ENCODE data around the gene DGKZ.

DNA sequence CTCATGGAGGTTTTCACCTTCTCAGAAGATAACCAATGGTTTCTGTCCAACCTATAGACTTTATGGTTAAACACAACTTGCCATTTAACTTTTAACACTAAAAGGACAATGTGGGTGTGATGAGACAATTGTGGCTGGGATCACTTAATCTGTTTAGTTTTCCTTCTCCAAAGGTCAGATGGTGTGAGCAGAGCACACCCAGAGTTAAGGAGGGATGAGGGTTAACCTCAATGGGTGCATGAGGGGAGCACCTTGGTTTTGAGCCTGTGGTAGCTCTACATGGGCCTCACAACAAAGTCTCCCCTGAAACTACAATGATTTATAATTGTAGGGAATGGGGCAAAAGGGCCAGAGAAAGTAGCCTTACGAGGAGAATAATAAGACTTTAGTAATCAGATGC lies 73.2 kb downstream of the DGKZ start:
- TF ChIP-seq, protein P1, sequence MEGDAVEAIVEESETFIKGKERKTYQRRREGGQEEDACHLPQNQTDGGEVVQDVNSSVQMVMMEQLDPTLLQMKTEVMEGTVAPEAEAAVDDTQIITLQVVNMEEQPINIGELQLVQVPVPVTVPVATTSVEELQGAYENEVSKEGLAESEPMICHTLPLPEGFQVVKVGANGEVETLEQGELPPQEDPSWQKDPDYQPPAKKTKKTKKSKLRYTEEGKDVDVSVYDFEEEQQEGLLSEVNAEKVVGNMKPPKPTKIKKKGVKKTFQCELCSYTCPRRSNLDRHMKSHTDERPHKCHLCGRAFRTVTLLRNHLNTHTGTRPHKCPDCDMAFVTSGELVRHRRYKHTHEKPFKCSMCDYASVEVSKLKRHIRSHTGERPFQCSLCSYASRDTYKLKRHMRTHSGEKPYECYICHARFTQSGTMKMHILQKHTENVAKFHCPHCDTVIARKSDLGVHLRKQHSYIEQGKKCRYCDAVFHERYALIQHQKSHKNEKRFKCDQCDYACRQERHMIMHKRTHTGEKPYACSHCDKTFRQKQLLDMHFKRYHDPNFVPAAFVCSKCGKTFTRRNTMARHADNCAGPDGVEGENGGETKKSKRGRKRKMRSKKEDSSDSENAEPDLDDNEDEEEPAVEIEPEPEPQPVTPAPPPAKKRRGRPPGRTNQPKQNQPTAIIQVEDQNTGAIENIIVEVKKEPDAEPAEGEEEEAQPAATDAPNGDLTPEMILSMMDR (IDR thresholded peaks at IDR 0.05; ENCODE audit: low read length): no peak
- no peak for TF ChIP-seq EZH2phosphoT487 (IDR thresholded peaks at IDR 0.05; ENCODE audit: low read length)
- no peak for TF ChIP-seq EZH2 (optimal IDR thresholded peaks at IDR 0.05; ENCODE audit: low read depth, low read length)
